HG03039 (cell line): ENCODE measurements around the gene CNTNAP2.
"Not testable (repeated sequence)": the region's sequence is repeated elsewhere in the genome, so short reads cannot be mapped to it uniquely, and the experiment has no call there.

ENCODE experiments used
- ATAC-seq: cut with Tn5 transposase; IDR thresholded peaks from one replicate; pipeline ENCODE4 v1.9.1; 2021; ENCODE audit warnings: mild to moderate bottlenecking, moderate library complexity; ENCODE audit not compliant: unreplicated experiment

CNTNAP2 gene

GRCh38 chr7:147678943-147679342 lies 1562.3 kb downstream of the CNTNAP2 start:
- ATAC-seq = no peak

GRCh38 chr7:147681530-147681929 lies 1564.9 kb downstream of the CNTNAP2 start:
- ATAC-seq = no peak

GRCh38 chr7:147700702-147701101 lies 1584.1 kb downstream of the CNTNAP2 start:
- no peak for ATAC-seq

DNA sequence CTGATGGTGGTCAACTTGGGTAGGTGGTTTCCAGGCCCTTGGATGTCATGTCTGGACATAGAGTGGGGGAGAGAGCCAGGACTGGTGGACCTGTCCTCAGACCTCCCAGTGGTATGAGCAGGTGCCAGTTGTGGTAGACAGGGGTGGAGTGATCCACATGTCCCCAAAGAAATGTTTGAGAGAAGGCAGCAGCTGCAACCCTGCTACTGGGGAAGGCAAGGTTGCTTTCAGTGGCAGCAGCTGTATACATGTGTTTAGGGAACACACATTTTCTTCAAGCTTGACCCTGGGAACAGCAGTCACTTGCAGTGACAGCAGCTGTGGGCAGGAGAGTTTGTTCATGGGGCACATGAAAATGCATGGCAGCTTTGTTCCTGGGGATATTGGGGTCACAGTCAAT lies 1591.3 kb downstream of the CNTNAP2 start:
- ATAC-seq = no peak

DNA sequence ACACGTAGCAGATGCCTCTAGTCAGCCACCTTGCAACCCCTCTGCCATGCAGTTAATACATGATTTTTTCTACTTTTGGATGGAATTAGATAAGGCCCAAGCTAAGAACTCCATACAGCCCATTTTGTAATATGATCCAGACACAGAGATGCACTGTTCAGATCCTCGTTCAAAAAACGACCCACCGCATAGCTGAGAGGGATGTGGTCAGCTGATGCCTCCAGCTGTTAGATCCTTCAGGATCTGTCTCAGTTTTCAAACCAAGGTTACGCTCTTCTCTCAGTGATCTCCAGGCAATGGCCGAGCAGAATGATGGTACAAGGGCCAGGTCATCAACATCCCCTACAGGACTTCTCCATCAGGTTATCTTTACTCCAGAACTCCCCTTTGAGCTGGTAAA lies 1592.3 kb downstream of the CNTNAP2 start:
- ATAC-seq = no peak

DNA sequence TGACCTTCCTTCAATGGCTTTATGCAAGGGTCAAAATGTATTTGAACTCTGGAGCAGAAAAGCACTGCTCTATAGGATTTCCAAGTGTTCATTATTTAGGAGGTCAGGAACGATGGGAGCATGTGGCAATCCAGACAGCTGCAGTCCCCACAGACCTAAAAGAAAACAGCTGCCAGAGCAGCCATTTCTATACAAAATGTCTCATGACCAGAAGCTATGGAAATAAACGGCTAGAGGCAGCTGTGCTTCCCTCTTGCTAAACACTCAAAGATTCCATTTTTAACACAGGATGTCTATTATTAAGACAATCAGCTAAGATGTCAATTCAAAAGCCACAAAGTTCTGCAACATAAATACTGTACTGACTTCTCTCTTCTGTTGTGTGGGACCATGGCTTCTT lies 1594.8 kb downstream of the CNTNAP2 start:
- no peak for ATAC-seq

DNA sequence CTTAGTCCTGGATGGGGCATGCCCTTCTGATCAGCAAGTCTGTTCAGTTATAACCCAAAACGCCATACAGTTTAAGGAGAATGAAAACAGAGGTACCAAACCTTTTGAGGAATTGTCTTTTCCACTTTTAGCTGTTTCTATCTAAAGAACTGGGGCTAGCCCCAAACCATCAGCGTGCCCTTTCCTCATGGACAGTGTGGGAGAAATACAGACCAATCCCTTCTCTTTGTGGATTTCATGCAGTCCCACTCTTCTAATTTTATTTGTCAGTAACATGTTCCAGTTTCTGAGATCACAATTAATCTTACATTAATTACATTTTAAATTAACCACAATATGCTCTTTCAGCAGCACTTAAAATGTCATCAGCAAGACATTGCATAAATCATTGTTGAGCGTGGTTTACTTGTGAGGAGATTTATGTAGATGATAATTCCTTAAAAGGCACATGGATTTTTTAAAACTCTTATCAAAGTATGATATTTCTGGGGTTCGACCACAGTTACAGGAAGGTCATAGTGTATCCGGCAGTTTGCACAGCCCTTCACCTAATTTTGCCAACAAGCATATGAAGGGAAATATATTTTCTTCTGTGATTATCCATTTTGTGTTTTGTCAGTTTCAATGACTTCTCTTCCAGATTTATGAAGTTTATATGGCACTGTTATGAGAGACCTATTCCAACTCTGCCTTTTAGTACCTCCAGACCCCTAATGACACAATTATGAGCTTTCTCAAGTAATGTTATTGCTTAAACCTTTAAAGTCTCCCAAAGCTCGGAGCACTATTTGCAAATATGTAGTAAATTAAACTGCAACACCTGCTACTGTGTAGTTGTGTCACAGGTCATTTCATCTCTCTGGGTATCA lies 1605.6 kb downstream of the CNTNAP2 start:
- no peak for ATAC-seq

DNA sequence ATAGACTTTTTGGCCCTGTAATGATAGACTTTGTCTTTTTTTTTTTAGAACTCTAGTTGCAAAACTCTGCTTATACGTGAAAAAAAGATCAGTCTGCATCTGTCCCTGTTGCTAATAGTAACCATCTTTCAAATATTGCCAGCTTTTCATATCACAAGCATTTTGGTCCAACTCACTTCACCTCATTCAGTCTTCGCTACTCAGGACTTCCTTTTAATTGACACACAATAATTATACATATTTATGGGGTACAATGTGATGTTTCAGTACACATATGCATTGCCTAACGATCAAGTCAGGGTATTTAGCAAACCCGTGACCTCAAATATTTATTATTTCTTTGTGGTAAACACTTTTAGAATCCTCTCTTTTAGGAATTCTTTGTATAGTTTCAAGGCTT lies 1606.9 kb downstream of the CNTNAP2 start:
- no peak for ATAC-seq

DNA sequence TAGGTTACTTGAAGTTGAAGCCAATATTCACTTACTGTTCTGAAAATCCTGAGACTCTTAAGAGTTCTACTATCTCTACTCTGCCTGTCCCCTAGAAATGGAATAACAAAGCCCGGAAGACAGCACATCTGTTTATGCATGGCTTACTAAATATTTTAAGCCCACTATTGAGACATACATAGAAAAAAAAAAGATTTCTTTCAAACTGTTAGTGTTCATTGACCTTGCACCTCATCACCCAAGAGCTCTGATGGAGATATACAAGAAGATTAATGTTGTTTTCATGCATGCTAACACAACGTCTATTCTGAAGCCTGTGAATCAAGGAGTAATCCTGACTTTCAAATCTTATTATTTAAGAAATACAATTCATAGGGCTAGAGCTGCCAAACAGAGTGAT lies 1614.7 kb downstream of the CNTNAP2 start:
- ATAC-seq = no peak

- ATAC-seq = not testable (repeated sequence)
These were observed 1621.1 kb downstream of the CNTNAP2 start for GRCh38 chr7:147737559-147738214.

GRCh38 chr7:147742301-147742700 lies 1625.7 kb downstream of the CNTNAP2 start:
- no peak for ATAC-seq

- ATAC-seq = no peak
These were observed 1639.7 kb downstream of the CNTNAP2 start for GRCh38 chr7:147756300-147756699.

DNA sequence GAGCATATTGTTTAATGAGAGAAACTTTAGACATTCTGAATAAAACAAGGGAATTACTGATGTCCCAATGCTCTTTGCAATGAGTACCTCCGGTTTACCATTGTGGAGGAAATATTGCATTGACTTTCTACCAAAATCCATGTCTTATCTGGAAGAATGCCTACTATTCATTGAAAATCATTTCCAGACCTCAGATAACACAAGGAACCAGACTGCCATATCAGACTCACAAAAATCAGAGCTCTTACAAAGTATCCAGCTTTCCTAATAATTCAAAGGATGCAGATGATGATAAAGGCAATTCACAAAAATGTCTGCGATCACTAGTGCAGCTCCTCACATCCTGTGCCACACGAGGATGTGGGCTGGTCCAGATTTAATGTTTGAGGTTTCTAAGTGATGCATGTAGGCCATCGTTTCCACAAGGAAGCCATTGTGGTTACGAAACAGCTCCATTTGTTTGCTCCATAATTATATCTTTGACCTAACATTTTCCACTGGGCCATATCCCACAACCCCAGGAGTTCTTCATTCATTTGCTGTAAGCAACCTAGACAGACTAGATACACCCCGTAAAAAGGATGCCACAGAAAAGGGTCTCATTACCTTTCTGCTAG lies 1642.8 kb downstream of the CNTNAP2 start:
- no peak for ATAC-seq

DNA sequence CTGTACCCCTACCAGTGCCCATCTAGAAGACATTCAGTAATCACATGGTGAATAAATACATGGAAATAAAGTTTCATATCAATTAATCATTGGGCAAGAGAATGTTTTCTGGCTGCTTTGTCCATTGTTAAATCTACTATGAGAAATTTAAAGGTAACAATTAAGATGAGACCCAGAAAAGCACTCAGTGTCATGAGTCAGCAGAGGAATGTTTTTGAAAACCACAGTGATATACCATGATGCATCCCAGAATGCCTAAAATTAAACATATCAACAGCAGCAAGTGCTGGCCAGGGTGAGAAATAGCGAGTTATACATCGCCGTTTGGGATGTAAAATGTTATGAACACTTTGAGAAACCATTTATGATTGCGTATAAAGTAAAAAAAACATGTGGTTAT lies 1648.7 kb downstream of the CNTNAP2 start:
- ATAC-seq = no peak

DNA sequence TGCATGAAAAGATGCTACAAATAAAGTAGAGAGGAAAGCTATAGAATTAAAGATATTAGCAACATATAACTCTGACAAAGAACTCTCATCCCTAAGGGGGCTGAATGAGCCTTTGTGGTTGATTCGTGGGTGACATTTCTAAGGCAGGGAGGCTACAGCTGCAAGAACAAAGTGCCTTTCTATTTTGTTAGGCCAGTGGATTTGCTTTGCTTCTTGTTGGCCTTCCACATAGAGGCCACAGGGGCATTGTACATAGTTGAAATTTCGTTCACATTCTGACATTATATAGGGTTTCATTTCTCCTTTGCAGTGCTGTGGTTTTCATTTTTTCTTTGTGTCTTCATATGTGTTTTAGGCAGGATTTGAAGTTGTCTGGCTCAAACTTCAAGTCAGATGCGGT lies 1654.7 kb downstream of the CNTNAP2 start:
- ATAC-seq = no peak

- ATAC-seq = no peak
These were observed 1657.9 kb downstream of the CNTNAP2 start for GRCh38 chr7:147774461-147774860.

DNA sequence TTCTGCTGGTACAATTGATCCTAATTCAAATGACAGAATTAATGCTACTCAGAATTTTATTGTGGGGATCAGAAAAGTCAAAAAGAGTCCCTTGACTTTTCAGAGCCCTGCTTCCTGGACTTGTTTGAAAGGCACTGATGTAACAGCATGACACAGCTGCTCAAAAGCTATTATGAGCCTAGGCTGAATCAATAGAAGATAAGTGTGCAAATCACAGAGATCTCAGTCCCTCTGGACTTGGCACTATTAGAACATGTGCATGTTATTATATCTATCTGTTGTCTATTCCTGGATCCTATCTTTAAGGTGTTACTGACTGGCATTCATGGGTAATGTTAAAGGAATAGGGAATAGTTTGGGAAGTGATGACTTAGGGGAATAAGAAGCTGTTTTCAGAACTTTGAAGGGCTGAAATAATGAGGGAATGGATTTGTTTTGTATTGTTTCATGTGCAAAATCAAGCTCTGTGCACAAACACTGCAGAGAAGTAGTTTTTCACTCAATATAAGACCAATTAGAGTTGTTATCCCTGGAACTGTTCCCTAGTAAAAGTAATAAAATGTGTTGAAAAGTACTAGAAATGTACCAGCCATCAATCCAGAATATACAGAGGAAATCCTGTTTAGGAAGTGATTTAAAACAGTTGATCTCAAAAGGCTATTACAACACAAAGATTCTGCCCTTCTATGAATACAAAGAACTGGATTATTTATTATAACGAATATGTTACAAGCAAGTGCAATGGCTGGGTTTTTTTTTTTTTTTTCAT lies 1659.1 kb downstream of the CNTNAP2 start:
- ATAC-seq = no peak

GRCh38 chr7:147777309-147777708 lies 1660.7 kb downstream of the CNTNAP2 start:
- no peak for ATAC-seq

DNA sequence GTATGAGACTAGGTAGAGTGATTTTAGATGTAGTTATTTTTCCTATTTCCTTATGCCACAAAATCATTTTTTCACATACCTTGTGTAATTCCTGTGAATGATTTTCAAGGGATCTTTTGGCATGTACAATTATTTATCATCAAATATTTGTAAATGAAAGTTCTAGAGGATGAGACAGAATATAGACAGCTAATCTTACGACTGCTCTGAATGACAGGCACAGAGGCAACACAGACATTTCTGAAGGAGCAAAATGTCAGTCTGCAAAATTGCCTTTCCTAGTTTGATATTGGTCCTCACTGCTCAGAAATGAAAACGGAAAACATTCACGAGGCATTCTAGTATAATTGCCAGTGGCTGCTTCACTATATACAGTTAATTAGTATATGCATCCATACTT lies 1663.3 kb downstream of the CNTNAP2 start:
- no peak for ATAC-seq

DNA sequence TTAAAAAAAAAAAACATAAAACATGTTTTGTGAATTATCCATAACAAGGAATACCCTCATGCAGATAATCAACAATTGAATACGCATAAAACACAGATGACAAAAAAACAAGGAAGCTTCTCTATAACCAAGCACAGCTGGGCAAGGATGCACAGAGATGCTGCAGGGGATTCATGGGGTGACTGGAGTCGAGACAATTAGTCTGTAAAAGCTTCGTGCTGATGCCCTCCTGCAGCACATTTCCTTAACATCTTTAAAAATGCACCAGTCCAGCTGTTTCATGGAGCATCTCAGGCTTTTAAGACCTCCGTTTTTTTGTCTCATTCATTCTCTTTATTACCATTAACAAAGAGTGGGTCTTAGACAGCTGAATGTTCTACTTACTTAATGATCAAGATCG lies 1680.0 kb downstream of the CNTNAP2 start:
- no peak for ATAC-seq

DNA sequence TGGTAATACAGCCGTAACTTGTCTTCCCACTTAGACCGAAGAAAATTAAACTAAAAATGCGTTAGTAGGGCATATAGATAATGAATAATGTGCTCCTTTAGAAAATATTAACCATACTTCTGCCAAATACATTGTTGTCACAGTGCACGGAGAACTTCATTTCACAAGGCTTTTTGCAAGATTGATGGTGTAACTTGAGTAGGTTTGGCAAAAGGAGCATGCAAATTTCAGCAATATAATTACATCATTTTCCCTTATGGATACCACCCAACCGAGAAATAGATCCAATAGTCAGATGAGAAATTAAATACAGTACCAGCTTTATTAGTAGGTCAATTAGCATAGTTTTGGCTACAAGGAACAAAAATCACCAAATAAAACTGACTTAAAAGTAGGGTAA lies 1681.4 kb downstream of the CNTNAP2 start:
- no peak for ATAC-seq
